Stimulated activated CD4-positive, alpha-beta T cell treated with anti-CD3 and anti-CD28 coated beads, Interleukin-2, amount 100 ng/mL, for 24 hours (primary cell): ENCODE results near the gene THSD4.

Experiments used
- DNase-seq, 2 donors: peaks; one replicate each; pipeline ENCODE4 v3.0.0-alpha.2; 2020

Gene THSD4

DNA sequence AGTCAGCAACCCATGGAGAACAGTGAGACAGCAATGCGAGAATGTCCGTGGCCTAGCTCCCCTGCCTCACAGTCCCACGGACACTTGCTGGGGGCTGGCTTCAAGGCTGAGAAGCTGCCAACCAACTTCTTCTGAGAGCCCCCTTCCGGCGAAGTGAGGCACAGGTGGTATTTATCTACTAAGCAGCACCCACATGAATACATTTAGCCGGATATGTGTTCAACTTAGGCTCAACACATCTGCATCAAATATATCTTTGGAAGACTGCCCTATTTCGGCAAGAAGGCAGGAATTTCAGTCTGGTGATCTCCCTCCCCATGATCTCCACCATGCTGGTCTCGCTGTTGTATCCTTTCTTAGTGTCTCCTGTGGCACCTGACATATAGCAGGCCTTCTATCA is 354.1 kb downstream of the THSD4 start:
- DNase-seq, result no peak

DNA sequence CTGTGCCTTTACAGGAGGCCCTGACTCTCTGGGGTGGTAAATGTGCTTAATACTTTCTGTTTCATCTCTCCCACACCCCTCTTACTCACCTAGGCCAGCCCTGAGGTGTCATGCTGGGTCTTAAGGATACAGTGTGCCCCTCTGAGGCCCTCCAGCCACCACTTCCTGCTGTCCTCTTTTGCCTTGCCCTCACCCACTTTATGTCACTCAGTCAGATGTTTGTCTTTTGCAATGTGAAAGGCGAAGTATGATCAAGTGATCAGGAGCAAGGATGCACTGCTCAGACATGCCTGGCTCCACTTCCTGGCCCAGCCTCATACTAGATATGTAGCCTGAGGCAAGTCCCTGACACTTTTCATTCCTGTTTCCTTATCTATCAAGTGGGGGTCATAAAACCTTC is 356.1 kb downstream of the THSD4 start:
- no peak for DNase-seq

DNA sequence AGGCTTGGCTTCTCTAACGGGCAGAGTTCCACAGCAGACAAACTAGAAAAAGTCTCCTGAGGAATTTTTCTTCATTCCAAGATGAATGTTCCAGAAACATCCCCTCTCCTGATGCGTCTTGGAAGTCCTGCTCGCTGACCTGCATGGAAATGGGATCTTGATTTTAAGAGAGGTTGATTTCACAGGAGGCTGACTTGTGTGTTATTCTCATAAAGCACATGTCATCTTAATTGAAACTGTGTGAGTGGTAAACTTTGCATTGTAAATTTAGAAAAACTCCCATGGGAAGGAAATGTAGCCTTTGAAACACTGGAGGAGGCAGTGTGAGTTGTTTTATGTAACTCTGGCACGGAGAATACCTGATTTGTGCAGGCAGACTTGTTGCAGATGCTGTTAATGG is 357.3 kb downstream of the THSD4 start:
- no peak for DNase-seq

DNA sequence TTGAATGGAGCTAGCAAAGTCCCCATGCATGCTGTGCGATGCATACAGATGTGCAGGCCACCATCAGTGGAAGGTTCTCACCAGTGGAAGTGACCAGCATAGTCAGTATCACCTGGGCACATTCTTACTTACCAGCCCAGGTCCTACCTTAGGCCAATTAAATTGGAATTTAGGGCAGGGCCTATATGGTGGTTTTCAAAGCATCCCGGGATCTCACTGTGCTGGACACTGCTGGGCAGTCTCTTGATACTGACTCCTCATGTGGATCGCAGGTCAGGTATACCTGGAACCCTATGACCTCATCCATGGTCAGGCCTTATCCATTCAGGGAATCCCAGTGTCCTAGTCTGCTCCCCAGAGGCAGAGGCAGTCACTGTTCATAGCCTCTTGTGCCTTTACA is 358.5 kb downstream of the THSD4 start:
- DNase-seq, result no peak

DNA sequence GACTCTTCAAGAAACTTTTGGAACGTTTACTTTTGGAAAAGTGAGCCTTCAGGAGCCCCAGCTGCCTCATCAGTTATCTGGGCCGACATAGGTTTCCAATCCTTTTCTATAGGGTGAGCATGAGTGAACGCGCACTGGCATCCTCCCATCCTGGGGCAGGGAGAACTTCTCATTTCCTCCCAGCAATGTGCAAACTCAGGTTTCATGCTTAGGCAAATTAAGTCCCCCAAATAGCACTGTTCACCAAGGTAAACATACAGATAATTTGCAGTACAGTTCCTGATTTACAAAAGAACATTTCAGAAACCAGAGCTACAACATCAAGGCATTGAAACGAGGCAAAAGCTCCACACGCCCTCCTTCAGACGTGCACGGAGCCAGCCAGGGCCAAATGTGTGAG is 361.6 kb downstream of the THSD4 start:
- no peak for DNase-seq

DNA sequence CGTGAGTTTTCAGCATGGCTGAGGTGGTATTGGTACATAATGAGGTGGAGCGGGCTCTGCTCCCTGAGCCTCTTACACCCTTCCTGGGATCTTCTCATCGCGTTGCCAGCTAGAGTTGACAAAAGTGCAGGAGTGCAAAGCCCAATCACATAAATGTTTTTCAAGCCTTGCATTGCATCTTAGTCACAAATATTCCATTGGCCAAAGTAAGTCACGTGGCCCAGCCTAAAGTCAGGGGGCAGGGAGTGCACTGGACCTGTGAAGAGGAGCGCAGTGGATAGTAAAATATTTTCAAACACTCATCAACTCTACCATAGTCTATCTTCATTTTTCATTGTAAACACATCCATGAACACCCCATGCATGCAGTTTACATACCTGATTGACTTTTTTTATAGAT is 365.3 kb downstream of the THSD4 start:
- DNase-seq, result no peak

DNA sequence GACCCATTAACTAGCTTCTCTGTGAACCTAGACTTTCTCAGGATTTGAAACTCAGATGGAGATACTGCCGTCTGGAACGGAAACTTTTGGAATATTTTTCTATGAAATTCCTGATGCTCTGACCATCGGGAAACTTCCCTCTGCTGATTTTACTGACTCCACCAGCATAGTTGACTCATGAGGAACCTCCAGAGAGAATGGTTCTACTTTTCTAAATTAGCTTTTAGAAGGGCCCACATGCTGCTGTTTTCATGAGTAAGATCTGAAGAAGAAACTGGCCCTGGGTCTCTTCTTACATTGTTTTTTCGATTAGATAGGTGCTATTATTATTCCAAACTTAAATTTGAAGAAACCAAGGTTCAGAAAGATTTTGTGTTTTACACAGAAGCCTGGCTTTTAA is 368.8 kb downstream of the THSD4 start:
- no peak for DNase-seq

DNA sequence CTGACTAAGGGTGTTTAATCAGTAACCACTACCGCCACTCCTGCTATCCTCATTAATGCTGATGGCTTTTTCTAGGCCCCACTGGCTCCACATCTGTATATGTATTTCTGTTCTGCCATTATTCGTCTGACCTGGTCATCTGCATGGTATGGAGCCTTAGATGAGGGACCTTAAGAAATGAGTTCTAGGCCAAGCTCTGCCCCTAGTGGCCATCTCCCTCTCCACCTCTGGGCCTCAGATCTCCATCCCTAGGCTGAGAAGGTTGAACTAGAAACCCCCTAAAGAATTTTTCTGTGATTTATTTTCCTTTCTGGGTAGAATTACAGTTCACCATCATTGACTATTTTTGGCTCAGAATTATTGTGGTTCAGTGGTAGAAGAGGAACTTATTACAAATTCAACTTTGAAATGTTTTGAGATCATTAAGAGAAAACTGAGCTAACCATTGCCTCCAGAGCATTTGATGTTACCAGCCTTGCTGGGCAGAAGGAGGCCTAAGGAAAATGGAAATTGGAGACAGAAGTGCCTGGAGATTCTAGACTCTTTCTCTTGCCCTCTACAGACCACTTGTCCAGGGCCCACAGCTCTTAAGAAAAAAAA is 369.9 kb downstream of the THSD4 start:
- DNase-seq, result no peak

DNA sequence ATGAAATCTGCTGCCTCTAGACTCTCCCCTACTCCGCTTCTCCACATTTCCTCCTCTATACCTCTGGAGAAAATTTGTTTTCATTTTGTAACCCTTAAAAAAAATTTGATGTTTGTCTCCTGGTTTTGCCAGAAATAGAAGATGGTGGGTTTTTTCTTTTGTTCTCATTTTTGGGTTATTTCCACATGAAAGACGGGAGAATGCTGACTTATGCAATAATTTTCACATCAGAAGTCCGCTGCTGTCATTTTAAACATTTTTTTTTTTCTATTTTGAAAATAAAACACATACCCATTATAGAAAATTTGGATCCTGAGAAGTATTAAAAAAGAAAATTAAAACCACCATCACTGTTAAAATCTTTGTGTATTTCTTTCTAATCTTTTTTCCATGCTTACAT is 374.3 kb downstream of the THSD4 start:
- no peak for DNase-seq

DNA sequence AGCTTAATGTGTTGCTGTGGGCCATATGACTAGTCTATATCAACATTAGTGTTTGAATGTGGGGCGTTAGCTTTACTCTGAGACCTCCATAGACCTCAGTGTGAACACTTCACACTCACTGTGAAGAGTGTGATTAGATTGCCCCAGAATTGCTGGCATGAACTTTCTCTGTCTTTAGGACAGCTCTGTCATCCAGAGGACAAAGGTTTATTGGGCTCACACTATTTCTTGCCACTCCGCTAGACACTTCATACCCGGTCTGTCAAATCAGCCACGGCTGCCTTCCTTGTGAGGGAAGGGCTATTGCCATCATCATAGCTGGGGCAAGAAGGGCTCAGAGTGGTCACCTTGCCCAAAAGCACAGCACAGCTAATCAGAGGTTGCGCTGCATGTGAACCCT is 378.3 kb downstream of the THSD4 start:
- no peak for DNase-seq

DNA sequence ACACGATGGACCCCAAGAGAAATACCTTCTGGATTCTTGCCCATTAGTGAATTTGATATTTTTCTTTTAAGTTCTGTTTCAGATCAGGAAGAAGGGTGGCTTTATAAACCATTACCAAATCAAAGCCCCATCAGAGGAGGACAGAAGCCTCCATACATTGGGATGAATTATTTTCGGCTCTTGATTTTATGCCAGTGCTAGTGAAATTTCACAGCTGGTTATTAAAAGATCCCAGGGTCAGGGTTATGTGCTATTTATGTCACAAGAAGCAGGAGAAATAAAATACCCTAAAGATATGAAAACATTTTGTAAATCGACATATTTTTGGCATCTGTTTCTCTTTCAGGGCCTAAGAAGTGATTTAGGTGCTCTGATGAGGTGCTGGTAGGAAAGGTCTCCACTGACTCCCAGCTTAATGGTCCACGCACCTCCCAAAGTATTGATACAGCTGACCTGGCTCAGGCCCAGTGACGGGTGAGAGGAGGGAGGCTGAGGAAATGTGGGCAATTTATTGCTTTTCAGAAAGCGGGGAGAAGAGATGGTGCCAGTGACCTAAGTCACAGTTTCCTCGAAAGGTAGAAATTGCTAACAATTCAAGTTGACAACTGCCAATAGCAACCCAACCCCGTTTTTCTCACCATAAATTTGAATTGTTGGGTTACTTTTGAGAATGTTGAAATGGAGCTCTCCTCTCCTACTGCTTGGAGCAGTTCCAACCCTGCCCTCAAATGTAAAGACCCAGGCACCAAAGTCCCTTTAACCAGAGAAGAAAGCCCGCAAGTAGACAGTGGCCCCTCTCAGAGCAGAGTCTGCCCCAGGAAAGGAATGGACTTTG is 379.5 kb downstream of the THSD4 start:
- DNase-seq, result no peak

DNA sequence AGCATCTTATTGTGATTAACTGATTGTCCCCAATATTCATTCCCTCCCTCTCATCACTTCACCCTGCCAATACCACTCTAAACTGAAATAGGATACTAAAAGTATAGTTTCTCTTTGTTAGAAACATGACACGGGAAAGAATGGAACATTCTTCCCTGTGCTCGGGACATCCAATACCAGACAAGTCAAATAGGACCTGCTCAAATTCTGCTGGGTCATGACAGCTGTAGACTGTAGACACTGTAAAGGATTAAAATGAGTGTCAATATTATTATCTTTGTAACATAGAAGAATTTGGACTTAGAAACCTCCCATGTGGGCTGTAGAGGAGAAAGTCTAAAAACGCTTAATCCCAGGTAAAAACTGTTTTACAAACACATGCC is 380.1 kb downstream of the THSD4 start:
- DNase-seq, result no peak

DNA sequence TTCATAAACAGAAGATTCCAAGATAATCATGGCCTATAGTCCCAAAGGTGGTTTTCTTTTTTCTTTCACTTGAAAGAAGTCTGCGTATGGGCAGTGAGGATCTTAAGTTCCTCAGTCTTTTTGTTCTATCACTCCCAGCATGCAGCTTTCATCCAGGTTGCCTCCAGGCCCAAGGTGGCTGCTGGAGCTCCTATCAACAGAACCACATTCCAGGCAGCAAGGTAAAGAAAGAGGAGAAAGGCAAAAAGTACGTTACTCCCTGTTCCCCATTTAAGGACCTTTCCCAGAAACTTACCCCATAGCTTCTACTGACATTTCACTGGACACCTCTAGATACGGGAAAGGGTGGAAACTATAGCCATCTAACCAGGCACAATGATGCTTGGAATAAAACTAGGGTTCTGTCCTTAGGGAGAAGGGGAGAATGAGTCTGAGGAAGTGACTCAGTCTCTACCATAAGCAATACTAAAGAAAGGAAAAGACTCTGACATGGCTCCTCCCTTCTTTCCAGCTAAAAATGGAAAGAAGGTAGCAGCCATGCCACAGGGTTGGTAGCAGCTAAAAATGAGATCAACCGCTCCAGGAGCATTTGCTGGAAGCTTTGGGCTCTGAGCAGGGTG is 381.2 kb downstream of the THSD4 start:
- no peak for DNase-seq

DNA sequence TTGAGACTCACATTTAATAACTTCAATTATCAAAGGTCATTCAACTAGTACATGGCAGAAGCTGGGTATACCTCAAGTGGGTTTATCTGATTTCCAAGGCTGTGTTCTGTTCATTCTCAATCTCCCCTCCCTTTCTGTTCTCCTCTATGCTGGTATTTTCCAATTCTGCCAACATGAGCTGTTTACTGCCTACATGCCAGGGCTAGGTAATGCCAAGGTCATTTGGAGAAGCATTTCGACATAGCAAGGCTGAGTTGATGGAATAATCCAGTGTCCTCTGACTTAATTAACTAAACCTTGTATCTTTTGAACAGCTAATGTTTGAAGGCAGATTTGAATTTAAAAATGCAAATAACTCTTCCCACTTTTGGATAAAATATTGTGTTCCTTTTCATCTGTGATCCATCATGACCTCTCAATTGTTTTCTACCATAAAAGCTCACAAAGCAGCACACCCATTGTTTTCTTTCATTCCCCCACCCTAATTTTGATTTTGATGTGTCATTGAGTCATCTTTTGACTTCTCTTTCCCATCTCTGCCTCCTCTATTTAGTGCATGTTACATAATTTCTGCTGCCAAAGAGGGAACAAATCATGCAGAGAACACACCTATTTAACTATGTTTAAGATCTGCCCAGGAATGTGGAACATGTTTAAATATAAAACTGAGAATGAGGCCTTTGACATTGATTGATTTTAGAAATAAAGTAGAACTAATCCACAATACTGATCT is 386.2 kb downstream of the THSD4 start:
- DNase-seq, result no peak

DNA sequence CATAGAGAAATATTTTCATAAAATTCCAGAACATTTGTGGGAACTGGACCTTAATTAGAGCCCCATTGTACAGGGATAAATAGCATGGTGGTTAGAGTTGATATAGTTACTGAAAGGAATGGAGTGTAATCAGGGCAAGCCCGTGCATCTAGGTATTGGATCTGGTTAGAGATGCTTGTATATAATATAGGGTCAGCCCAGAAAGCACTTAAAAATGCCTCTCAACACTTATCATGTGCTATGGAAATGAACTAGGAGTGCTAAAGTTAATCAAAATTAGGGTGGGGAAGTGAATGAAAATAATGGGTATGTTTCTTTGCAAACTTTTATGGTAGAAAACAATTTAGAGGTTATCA is 386.8 kb downstream of the THSD4 start:
- DNase-seq, result no peak

DNA sequence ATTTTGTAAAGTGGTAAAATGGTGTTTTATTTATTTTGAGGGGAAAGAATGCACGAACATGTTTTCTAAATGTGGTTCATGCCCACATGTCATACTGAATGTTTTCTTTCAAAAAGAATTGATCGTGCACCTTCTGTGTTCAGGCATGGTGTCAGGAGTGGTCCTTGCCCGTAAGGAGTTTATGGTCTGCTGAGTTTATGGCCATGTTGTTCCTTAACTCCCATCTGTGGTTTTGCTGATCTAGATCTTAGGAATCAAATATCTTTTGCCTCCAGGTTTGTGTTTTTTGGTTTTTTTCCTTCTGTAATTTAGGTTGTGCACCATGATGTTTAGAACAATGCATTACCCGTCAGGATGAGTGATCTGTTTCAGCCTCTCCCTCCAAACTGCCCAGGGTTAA is 390.7 kb downstream of the THSD4 start:
- DNase-seq, result no peak

DNA sequence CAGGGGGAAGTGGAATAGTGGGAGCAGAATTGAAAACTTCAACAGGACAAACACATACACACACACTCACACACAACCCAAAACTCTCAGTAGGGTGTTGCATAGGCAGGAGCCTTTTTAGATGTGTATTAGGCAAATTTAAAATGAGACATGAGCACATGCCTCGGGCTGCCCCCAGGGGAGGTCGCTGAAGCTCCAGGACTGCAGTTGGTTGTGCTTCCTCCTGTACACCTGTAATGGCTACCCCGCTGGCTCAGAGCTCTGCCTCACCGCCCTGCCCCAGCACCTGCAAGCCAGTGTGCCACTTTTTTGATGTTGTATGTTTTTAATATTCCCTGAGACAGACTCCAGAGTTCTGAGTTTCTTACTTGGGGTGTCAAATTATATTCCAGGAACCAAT is 391.7 kb downstream of the THSD4 start:
- no peak for DNase-seq

DNA sequence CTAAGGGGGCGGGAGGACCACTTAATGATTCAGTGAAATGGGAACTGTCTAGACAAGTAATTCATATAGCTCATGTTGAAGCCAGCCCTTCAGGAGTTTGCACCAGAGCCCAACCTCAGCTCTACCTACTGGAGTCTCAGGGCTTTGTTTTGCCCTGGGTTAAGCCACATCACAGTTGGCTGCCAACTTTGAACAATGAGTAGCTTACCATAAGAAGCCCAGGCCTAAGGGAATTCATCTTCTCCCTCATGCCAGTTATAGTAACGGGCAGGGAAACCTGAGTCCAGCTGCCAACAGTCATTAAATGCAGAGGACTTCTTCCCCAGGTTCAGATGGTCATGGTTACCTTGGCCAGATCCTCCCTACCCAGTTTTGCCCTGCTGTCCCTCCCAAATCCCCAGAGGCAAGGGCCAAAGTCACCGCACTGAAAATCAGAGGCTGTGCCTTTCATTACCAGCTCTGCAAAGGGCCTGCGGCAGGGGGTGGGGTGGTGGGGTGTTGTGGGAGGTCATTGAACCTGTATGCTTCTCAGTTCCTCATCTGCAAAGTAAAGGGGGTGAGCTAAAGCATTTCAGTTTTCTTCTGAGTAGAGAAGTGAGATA is 392.9 kb downstream of the THSD4 start:
- DNase-seq, result no peak

DNA sequence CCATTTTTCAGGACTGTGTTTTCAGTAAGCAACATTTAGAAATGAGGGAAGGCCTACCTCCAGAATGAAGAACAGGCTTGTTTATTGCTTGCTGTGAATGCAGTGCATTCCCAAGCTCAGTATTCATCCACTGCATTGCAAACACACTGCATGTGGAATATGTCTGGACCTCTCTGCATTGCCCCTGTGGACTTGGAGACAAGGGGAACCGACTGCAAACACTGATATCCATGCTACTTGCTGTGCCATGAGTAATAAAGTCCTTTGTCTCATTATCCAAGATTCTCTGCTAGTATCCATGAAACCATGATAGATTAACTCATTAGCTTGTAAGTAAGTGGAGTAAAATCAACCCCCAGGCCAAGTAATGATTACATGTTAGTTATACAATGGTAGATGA is 393.9 kb downstream of the THSD4 start:
- DNase-seq, result no peak

DNA sequence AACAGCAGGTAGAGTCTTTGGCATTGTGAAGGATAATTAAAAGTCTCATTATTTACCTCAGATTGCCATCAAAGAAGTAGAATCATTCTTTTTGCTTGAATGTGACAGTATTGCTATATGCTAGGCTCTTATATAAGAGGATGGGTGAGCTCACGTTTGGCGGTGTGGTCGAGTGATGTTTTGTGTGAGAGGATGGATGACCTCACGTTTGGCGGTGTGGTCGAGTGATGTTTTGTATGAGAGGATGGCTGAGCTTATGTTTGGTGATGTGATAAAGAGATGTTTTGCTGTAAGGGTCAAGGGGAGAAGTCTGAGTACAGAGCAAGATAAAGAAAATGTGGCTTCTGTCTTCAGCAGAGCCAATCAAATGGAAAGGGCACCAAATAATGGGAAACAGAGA is 395.5 kb downstream of the THSD4 start:
- DNase-seq, result no peak

DNA sequence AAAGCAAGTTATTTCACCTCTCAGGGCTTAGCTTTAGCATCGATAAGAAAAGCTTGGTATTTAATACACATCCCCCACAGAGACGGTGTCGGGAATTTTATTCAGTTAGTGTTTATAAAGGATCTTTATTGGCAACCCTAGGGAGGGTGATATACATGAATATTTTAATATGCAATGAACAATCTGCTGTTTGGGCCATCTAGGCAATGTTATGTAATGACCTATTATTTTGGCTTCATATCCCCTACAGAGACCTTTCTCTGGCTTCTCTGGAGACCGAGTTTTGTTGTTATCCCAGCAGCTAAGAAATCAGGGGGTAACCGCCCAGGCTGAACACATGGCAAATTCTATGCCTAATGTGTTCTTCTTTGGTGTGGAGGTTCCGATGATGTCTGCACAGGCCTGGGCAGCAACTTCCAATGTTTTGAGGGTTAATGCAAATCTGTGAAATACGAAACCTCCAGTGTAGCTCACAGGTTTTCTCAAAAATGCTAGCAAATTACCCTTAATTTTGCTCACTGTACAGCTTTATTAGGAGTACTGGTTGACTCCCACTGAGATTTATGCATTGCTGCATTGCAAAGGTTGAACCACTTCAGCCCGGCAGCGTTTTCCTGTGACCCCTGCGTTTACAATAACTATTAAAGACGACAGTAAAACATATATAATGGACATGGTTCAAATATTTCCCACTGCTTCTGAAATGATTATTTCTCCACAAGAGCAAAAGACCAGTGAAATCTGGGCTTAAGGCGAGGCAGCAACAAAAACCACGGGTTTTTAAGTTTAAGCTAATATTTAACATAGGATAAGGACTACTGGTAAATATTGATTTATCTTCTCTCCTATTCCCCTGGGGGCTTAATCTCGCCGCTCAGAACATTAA is 396.8 kb downstream of the THSD4 start:
- no peak for DNase-seq

DNA sequence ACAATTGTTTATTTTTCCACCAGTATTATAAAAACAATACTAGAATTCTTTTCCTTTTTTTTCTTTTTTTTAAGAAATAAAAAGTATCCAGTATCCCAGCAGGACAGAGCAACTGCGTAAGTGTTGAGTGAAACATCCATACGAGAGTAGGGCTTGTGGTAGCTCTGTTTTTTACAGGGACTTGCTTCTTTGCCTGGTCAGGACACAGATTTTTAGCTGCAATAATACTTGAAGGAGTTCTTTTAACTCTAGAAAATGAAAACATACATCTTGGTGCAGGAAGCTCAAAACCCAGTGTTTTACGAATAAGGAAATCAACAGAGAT is 397.4 kb downstream of the THSD4 start:
- no peak for DNase-seq
